Myometrial cell (primary cell): ENCODE results near the gene ZNG1A. TPM values are rescaled to one million over a fixed set of nuclear protein-coding genes. Genes with fewer than 3 reads are reported as not detected.

ENCODE experiments used
- total RNA-seq: library from RNA; depleted of rRNA; stranded (reverse); fragments of >200 nt; gene quantifications from 2 replicates; pipeline ENCODE4 v1.2.3, GENCODE V29; 2015

ZNG1A gene
- 14.2 and 15.0 TPM in 2 replicates for total RNA-seq

GRCh38 chr9:178970-179383 lies at the start of gene ZNG1A:
Gene ZNG1A (minus strand): TSS chr9:179056. CDS start chr9:178969, 87 bp downstream.

DNA sequence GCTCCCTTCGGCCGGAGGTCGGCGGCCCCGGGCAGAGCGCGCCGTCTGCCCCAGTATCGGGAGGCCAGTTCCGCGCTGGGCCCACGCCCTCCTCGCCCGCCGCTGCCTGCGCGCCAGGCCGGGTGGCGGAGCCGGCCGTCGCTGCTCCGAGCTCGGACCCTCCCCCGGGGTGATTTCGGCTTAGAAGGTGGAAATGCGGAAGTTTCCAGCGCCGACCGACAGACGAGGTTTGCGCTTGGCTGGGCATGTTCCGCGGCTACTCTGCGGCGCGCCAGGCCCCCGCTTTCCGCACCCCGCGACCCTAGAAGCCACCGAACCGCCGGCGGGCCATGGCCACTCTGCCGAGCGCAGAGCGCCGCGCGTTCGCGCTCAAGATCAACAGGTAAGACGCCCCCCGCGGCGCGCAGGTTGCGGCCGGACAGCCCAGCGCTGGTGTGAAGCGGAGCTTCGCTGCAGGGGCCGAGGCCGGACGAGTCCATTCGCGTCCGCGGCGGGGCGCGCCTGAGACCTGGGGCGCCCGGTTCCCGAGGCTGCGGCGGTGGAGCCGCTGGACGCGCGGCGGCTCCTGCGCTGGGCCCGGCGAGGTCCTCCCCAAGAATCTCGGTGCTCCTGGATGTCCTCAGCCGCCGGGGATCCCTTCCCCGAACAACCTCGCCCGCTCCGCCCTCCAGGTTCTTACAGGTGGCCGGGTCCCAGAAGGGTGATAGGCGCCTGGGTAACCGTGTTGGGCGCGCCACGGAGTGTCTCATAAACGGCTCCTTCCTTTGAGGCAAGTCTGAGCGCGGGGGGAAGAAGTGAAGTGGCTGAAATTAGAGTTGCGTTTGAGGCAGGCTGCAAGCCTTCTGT lies 36.0 kb upstream of the ZNG1A start, which contains the start of gene DOCK8:
DOCK8 (plus strand) TSS at position 218 of the 846 bp plus-strand sequence; CDS start at position 330, 112 bp downstream.

GRCh38 chr9:117995-118467 lies 60.8 kb downstream of the ZNG1A start, which contains the start of gene FOXD4:
Gene FOXD4 (minus strand): TSS chr9:118417. CDS start chr9:118119, 298 bp downstream.

Other genes starting within 250 kb of the ZNG1A start
- 3.2 and 9.2 TPM in 2 replicates for gene WASHC1, start 149.6 kb downstream of the ZNG1A start, total RNA-seq
- gene FOXD4, start 60.6 kb downstream of the ZNG1A start, total RNA-seq: not detected in 2 replicates
- gene DOCK8, start 35.8 kb upstream of the ZNG1A start, total RNA-seq: under 0.01 and 0.29 TPM in 2 replicates